CD4-positive, alpha-beta T cell treated with Interleukin-12 subunit alpha and Interleukin-12 subunit beta, for 1 hour (primary cell): ENCODE data around the gene ASXL2.
A peak's percentile ranks its signal among the peaks of the same experiment; 100 is the strongest.
"Not testable (repeated sequence)": the region's sequence is repeated elsewhere in the genome, so short reads cannot be mapped to it uniquely, and the experiment has no call there.

Experiments used
- DNase-seq: peaks from one replicate; pipeline ENCODE4 v3.0.0-alpha.2; 2020

Gene ASXL2

GRCh38 chr2:25878361-25879132, at the start of gene ASXL2:
ASXL2 (minus strand) TSS chr2:25878487; CDS start chr2:25878222, 265 bp downstream.
- DNase-seq: peak; percentile 98

- DNase-seq: no peak
Observed at GRCh38 chr2:25926984-25927756, 48.9 kb upstream of the ASXL2 start.

GRCh38 chr2:25922501-25922900, 44.2 kb upstream of the ASXL2 start:
- no peak for DNase-seq

GRCh38 chr2:25920786-25921415, 42.6 kb upstream of the ASXL2 start:
- DNase-seq: no peak

- no peak for DNase-seq
Observed at GRCh38 chr2:25920336-25920735, 42.0 kb upstream of the ASXL2 start.

- no peak for DNase-seq
Observed at GRCh38 chr2:25917832-25918231, 39.5 kb upstream of the ASXL2 start.

GRCh38 chr2:25917411-25917810, 39.1 kb upstream of the ASXL2 start:
- DNase-seq: not testable (repeated sequence)

- DNase-seq: peak; percentile 45
Observed at GRCh38 chr2:25915944-25916772, 37.9 kb upstream of the ASXL2 start.

- not testable (repeated sequence) for DNase-seq
Observed at GRCh38 chr2:25915411-25915810, 37.1 kb upstream of the ASXL2 start.

GRCh38 chr2:25913696-25913973, 35.3 kb upstream of the ASXL2 start:
- DNase-seq: not testable (repeated sequence)

- DNase-seq: no peak
Observed at GRCh38 chr2:25912851-25913695, 34.8 kb upstream of the ASXL2 start.

- DNase-seq: not testable (repeated sequence)
Observed at GRCh38 chr2:25909574-25909973, 31.3 kb upstream of the ASXL2 start.

- no peak for DNase-seq
Observed at GRCh38 chr2:25905126-25905525, 26.8 kb upstream of the ASXL2 start.

GRCh38 chr2:25903216-25903776, 25.0 kb upstream of the ASXL2 start:
- no peak for DNase-seq

GRCh38 chr2:25899404-25899970, 21.2 kb upstream of the ASXL2 start:
- no peak for DNase-seq

- no peak for DNase-seq
Observed at GRCh38 chr2:25897506-25897905, 19.2 kb upstream of the ASXL2 start.

GRCh38 chr2:25896308-25896707, 18.0 kb upstream of the ASXL2 start:
- not testable (repeated sequence) for DNase-seq

- no peak for DNase-seq
Observed at GRCh38 chr2:25895610-25896009, 17.3 kb upstream of the ASXL2 start.

- DNase-seq: no peak
Observed at GRCh38 chr2:25895018-25895417, 16.7 kb upstream of the ASXL2 start.

- no peak for DNase-seq
Observed at GRCh38 chr2:25894135-25894830, 16.0 kb upstream of the ASXL2 start.

GRCh38 chr2:25891672-25892071, 13.4 kb upstream of the ASXL2 start:
- DNase-seq: no peak
